H9 (cell line): ENCODE results near the gene NIFK. TPM values are rescaled to one million over a fixed set of nuclear protein-coding genes. Genes with fewer than 3 reads are reported as not detected.

ENCODE experiments used
- DNase-seq: peaks from one replicate; pipeline ENCODE4 v3.0.0-alpha.2; 2017
- H2AFZ ChIP-seq: one replicate; pipeline ENCODE4 v1.6.1; 2013; ENCODE audit warnings: mild to moderate bottlenecking, low read length, control low read depth, moderate library complexity
- H2AK5ac ChIP-seq: 2 replicates; pipeline ENCODE4 v1.6.1; 2013; ENCODE audit warnings: low read length, control low read depth, mixed read lengths; ENCODE audit not compliant: insufficient read length
- H2BK120ac ChIP-seq: one replicate; pipeline ENCODE4 v1.6.1; 2013; ENCODE audit warnings: low read depth, mild to moderate bottlenecking, low read length, control low read depth, inconsistent platforms; ENCODE audit not compliant: poor library complexity, severe bottlenecking
- H2BK12ac ChIP-seq: 2 replicates; pipeline ENCODE4 v1.6.1; 2013; ENCODE audit warnings: low read length, control low read depth, mixed read lengths, low read depth; ENCODE audit not compliant: insufficient read length
- H2BK15ac ChIP-seq: 2 replicates; pipeline ENCODE4 v1.6.1; 2013; ENCODE audit warnings: low read depth, low read length, control low read depth
- H2BK20ac ChIP-seq: one replicate; pipeline ENCODE4 v1.6.1; 2013; ENCODE audit warnings: low read depth, mild to moderate bottlenecking, low read length, control low read depth, inconsistent platforms; ENCODE audit not compliant: poor library complexity, severe bottlenecking
- H2BK5ac ChIP-seq: 2 replicates; pipeline ENCODE4 v1.6.1; 2013; ENCODE audit warnings: low read length, control low read depth, mixed read lengths; ENCODE audit not compliant: insufficient read length
- H3K14ac ChIP-seq: 2 replicates; pipeline ENCODE4 v1.6.1; 2013; ENCODE audit warnings: low read length, control low read depth; ENCODE audit not compliant: insufficient read depth
- H3K18ac ChIP-seq: 2 replicates; pipeline ENCODE4 v1.6.1; 2013; ENCODE audit warnings: low read depth, mild to moderate bottlenecking, mixed read lengths, low read length, control low read depth; ENCODE audit not compliant: insufficient read length
- H3K23ac ChIP-seq: 2 replicates; pipeline ENCODE4 v1.6.1; 2013; ENCODE audit warnings: low read length, control low read depth, mixed read lengths, low read depth; ENCODE audit not compliant: insufficient read length
- H3K23me2 ChIP-seq: 2 replicates; pipeline ENCODE4 v1.6.1; 2013; ENCODE audit warnings: low read depth, mild to moderate bottlenecking, mixed read lengths, low read length, control low read depth; ENCODE audit not compliant: insufficient read length, poor library complexity, severe bottlenecking
- H3K27ac ChIP-seq: 2 replicates; pipeline ENCODE4 v1.5.1; 2013; ENCODE audit warnings: low read length, control low read depth, mixed read lengths, low read depth; ENCODE audit not compliant: insufficient read length
- H3K27me3 ChIP-seq: 2 replicates; pipeline ENCODE4 v1.6.1; 2013; ENCODE audit warnings: low read length, control low read depth, inconsistent platforms; ENCODE audit not compliant: insufficient read depth
- H3K4ac ChIP-seq: 2 replicates; pipeline ENCODE4 v1.6.1; 2013; ENCODE audit warnings: low read depth, mild to moderate bottlenecking, control low read depth, inconsistent platforms, low read length, moderate library complexity
- H3K4me1 ChIP-seq: 2 replicates; pipeline ENCODE4 v1.6.1; 2013; ENCODE audit warnings: low read length, control low read depth, inconsistent platforms; ENCODE audit not compliant: insufficient read depth
- H3K4me2 ChIP-seq: 2 replicates; pipeline ENCODE4 v1.6.1; 2013; ENCODE audit warnings: low read length, control low read depth, mixed read lengths; ENCODE audit not compliant: insufficient read length, insufficient read depth
- H3K56ac ChIP-seq: 2 replicates; pipeline ENCODE4 v1.6.1; 2013; ENCODE audit warnings: low read depth, mild to moderate bottlenecking, mixed read lengths, low read length, control low read depth; ENCODE audit not compliant: insufficient read length
- H3K79me1 ChIP-seq: 2 replicates; pipeline ENCODE4 v1.6.1; 2013; ENCODE audit warnings: low read depth, mild to moderate bottlenecking, moderate library complexity, low read length, control low read depth, inconsistent platforms; ENCODE audit not compliant: insufficient read depth, poor library complexity, severe bottlenecking
- H3K79me2 ChIP-seq: 2 replicates; pipeline ENCODE4 v1.6.1; 2013; ENCODE audit warnings: low read length, control low read depth, inconsistent platforms; ENCODE audit not compliant: insufficient read depth
- H3K9ac ChIP-seq: 2 replicates; pipeline ENCODE4 v1.6.1; 2013; ENCODE audit warnings: low read length, control low read depth, mixed read lengths; ENCODE audit not compliant: insufficient read length; ENCODE audit errors: extremely low read depth
- H3K9me3 ChIP-seq: one replicate; pipeline ENCODE4 v1.6.1; 2013; ENCODE audit warnings: low read depth, low read length, inconsistent platforms; ENCODE audit not compliant: control insufficient read depth
- H3T11ph ChIP-seq: one replicate; pipeline ENCODE4 v1.6.1; 2013; ENCODE audit warnings: mild to moderate bottlenecking, low read length, control low read depth, inconsistent platforms
- H4K20me1 ChIP-seq: one replicate; pipeline ENCODE4 v1.6.1; 2013; ENCODE audit not compliant: control insufficient read depth, insufficient read length, insufficient read depth
- H4K5ac ChIP-seq: 2 replicates; pipeline ENCODE4 v1.6.1; 2013; ENCODE audit warnings: low read depth, mild to moderate bottlenecking, mixed read lengths, low read length, control low read depth; ENCODE audit not compliant: insufficient read length
- H4K8ac ChIP-seq: replicated peaks from 2 replicates; pipeline ENCODE4 v1.6.1; 2013; ENCODE audit warnings: low read length, control low read depth, mixed read lengths, low read depth; ENCODE audit not compliant: insufficient read length
- H4K91ac ChIP-seq: 2 replicates; pipeline ENCODE4 v1.6.1; 2013; ENCODE audit warnings: low read depth, mild to moderate bottlenecking, moderate library complexity, mixed read lengths, low read length, control low read depth; ENCODE audit not compliant: insufficient read length
- H3K27ac Mint-ChIP-seq, 3 experiments: 2 replicates in 2 of 3; 3 replicates in 1 of 3; pipeline ENCODE4 v1.8.0; 2020 to 2021; ENCODE audit warnings: mixed read lengths in 3 of 3, mild to moderate bottlenecking in 1 of 3, moderate library complexity in 1 of 3
- H3K27me3 Mint-ChIP-seq: 2 replicates; pipeline ENCODE4 v1.8.0; 2021; ENCODE audit warnings: low read depth, mild to moderate bottlenecking, moderate library complexity, mixed read lengths
- H3K36me3 Mint-ChIP-seq, 3 experiments: 2 replicates in 2 of 3; 3 replicates in 1 of 3; pipeline ENCODE4 v1.8.0; 2020 to 2021; ENCODE audit warnings: low read depth in 3 of 3, mixed read lengths in 3 of 3; ENCODE audit not compliant: insufficient read depth in 1 of 3
- H3K4me1 Mint-ChIP-seq, 2 experiments: 2 replicates each; pipeline ENCODE4 v1.8.0; 2020; ENCODE audit warnings: mixed read lengths in 2 of 2
- H3K4me3 Mint-ChIP-seq, 2 experiments: 2 replicates in 1 of 2; 3 replicates in 1 of 2; pipeline ENCODE4 v1.8.0; 2020 to 2021; ENCODE audit warnings: mild to moderate bottlenecking in 2 of 2, mixed read lengths in 2 of 2, moderate library complexity in 1 of 2
- H3K9me3 Mint-ChIP-seq, 2 experiments: 2 replicates in 1 of 2; 3 replicates in 1 of 2; pipeline ENCODE4 v1.8.0; 2020; ENCODE audit warnings: mild to moderate bottlenecking in 2 of 2, mixed read lengths in 2 of 2, moderate library complexity in 1 of 2
- CTCF ChIP-seq: fragments of 200-600 bp; sonication (generic); conservative IDR thresholded peaks from 3 replicates; pipeline ENCODE4 v1.8.0; 2021; ENCODE audit warnings: antibody characterized with exemption, mild to moderate bottlenecking
- WGBS: extraction: QIAGEN DNeasy Blood & Tissue Kit; methylation state at CpG from one replicate; pipeline ENCODE4 v1.1.7; 2013; ENCODE audit warnings: missing lambda C conversion rate, low lambda C conversion rate, mixed read lengths; ENCODE audit not compliant: insufficient read length; ENCODE audit errors: extremely low coverage; 5-methylcytosine and 5-hydroxymethylcytosine counted together
- total RNA-seq: library from RNA; stranded (reverse); gene quantifications from 2 replicates; pipeline ENCODE4 v1.2.1, GENCODE V29; 2021

NIFK gene
- total RNA-seq, 1 experiment from 2014 or later = 180 TPM

- peaks cover 12 to 14% of the 10 kb centered on the region in 2 experiments for H3K4me1 Mint-ChIP-seq
- no peak overlapping the region for H3K27ac ChIP-seq
Measured at GRCh38 chr2:121696410-121696930, 40.2 kb downstream of the NIFK start.

More at GRCh38 chr2:121696410-121696930, 40.2 kb downstream of the NIFK start:
- H3K27me3 Mint-ChIP-seq = no peaks in the 10 kb centered on the region; the same call in 1 of the 2 replicates
- no peak overlapping the region for H2BK15ac ChIP-seq
- H2BK12ac ChIP-seq = no peak overlapping the region
- peak; percentile 46 for TF ChIP-seq CTCF
- H3K23ac ChIP-seq = no peak overlapping the region
- no peaks in the 10 kb centered on the region for H3K79me2 ChIP-seq
- H2BK5ac ChIP-seq = no peak overlapping the region
- H3K27me3 ChIP-seq = no peaks in the 10 kb centered on the region
- no peak overlapping the region for H3K56ac ChIP-seq
- H3K27ac Mint-ChIP-seq = peak overlapping the region in 1 of 3 experiments; percentile 72; a peak in 1 of 7 replicates
- no peaks in the 10 kb centered on the region for H3K9me3 Mint-ChIP-seq
- no peaks in the 10 kb centered on the region for H4K20me1 ChIP-seq
- no peaks in the 10 kb centered on the region for H3K79me1 ChIP-seq
- no CpG with 5 or more reads among the region's 7 CpGs for WGBS
- H3K18ac ChIP-seq = no peak overlapping the region
- H3K9me3 ChIP-seq = no peaks in the 10 kb centered on the region
- H2AFZ ChIP-seq = no peak overlapping the region
- no peak overlapping the region for H3K4me2 ChIP-seq
- no peak overlapping the region for H4K5ac ChIP-seq
- no peak for DNase-seq
- no peak overlapping the region for H2BK20ac ChIP-seq
- no peak overlapping the region for H3T11ph ChIP-seq
- H2BK120ac ChIP-seq = no peak overlapping the region
- H2AK5ac ChIP-seq = no peak overlapping the region
- no peak overlapping the region for H3K9ac ChIP-seq
- H3K23me2 ChIP-seq = peaks cover 4% of the 10 kb centered on the region
- no peak overlapping the region for H3K14ac ChIP-seq
- H3K4me1 ChIP-seq = peaks cover 3% of the 10 kb centered on the region; the same call in 1 of the 2 replicates
- H3K4me3 Mint-ChIP-seq = no peak overlapping the region; a peak in 1 of 5 replicates
- no peak overlapping the region for H3K4ac ChIP-seq
- H4K91ac ChIP-seq = no peak overlapping the region
- no peak overlapping the region for H4K8ac ChIP-seq
- no peaks in the 10 kb centered on the region for H3K36me3 Mint-ChIP-seq
